GM12892 (cell line): Measurements from ENCODE around the gene MAP2K4.

Experiments
- POLR2A ChIP-seq: IDR thresholded peaks from 2 replicates; pipeline ENCODE4 v1.6.1; 2011; ENCODE audit warnings: low read depth, low read length, control low read depth
- POLR2AphosphoS5 ChIP-seq: IDR thresholded peaks from 2 replicates; pipeline ENCODE4 v1.6.1; 2011; ENCODE audit warnings: low read depth, low read length, control low read depth
- TAF1 ChIP-seq: IDR thresholded peaks from 2 replicates; pipeline ENCODE4 v1.6.1; 2011; ENCODE audit warnings: low read depth, mild to moderate bottlenecking, control low read depth, low read length, borderline replicate concordance

- no peak for TF ChIP-seq POLR2A
- no peak for TF ChIP-seq POLR2AphosphoS5
- TF ChIP-seq TAF1: no peak
Observed at GRCh38 chr17:12074346-12074745, 53.7 kb downstream of the MAP2K4 start.
